ENCODE measurements around the gene KBTBD13.

Gene KBTBD13

DNA sequence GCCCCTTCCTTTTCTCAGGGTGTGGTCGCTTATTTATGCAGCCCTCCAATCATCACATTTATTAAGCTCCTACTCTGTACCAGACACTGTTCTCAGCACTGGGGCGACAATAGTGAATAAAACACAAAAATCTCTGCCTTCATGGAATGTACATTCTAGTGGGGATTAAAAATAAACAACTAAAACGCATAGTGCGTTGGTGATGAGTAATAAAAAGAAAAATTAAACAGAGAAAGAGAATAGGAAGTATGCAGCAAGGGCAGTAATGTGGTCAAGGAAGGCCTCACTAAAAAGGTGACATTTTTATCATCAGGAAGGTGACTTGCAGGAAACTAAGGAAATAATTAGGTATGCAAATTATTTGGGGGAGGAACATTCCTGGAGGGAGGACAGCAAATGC, 26.3 kb upstream of the KBTBD13 start:
- in situ Hi-C loops (cut with MboI; ENCODE audit: low sequenced_read_pairs), result no loop called here

DNA sequence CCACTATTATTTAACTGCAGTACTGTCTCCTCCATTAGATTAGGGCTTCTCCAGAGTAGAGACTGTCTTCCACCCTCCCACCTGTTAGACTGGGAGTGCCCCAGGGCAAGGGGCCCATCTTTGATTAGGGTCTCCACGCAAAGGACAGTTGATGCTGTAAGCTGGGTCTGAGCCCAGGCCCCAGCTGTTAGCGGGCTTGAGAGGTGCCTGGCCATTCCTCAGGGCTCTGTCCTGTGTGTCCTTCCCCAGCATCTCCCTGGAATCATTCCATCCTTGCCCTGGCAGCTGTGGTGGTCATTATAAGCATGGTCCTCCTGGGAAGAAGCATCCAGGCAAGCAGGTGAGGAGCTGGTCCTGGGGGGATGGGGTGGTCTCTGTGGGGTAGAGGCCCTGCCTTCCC, 25.3 kb upstream of the KBTBD13 start:
- in situ Hi-C loops (cut with MboI; ENCODE audit: low sequenced_read_pairs), result no loop called here

DNA sequence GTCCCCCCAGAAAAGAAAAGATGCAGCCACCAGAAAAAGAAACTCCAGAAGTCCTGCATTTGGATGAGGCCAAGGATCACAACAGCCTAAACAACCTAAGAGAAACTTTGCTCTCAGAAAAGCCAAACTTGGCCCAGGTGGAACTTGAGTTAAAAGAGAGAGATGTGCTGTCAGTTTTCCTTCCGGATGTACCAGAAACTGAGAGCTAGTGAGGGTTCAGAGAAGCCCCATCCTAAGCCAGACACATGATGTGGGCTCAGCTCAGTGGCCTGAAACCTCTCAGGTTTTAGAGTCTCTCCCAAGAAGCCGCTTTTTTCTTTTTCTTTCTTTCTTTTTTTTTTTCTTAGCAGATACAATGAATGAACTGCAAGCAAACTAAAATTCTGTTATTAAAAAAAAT, 23.6 kb upstream of the KBTBD13 start:
- in situ Hi-C loops (cut with MboI; ENCODE audit: low sequenced_read_pairs), result no loop called here

DNA sequence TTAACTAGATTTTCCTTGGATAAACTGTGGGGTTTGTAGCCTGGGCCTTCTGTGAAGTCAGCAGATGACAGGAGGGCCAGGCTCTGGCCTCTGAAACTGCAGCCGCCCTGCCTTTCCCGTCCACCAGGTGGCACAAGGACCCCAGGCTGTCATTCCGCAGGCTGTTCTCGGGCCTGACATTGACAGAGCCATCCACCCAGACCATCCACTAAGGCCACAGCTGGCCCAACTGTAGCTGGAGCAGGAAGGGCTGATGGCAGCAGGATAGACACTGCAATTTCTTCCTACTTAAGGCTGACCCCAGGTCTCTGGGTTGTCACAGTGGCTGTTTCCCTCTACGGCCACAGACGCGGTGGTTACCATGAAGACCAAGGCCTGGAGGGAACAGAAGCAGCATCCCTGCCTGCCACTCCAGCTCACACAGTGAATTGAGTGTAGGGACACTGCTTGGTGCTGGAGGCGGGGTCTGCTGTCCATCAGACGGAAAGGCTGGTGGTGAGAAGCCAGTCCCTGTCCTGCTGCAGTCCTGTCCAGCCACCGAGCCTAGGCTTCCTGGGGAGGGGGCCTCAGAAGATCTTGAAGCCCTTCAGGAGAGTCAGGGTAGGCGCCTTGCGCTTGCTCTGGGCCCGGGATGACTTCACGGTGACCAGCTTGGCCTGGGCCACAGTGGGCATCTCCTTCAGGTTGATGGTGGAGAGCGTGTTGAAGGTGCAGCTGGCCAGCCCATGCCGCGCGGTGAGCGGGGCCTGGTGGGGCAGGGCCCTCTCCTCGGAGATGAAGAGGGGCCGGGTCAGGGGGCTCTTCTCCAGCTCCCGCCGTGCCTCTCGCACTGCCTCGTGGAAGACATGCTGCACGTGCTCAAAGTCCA, 22.0 kb upstream of the KBTBD13 start:
- in situ Hi-C loops (cut with MboI; ENCODE audit: low sequenced_read_pairs), result no loop called here

DNA sequence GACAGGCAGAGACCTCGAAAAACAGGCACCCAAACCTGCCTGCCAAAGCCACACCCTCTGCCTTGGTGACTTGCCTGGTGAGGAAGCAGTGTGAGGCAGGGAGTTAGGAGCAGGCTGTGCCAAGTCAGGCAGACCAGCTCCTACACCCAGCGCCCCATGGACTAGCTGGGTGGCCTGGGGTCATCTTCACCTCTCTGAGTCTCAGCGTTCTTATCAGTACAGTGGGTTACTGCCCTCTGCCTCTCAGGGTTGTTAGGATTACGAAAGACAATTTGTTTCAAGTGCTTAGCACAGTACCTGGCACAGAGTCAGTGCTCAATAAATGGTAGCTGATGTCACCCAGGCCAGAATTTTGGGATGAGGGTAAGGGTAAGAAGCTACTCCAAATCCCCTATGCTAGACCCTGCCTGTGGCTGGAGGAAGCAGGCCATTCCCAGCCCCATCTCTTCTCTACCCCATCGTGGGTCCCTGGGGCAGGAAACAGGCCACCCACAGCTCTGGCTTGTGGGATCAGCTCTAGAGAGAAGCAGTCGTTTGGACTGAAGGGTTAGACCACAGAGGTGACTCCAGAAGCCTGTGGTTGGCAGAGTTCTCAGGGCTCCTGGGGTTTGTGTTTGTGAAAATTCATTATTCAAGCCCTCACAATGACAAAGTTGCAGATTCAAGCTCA, 21.2 kb upstream of the KBTBD13 start:
- in situ Hi-C loops (cut with MboI; ENCODE audit: low sequenced_read_pairs), result no loop called here

DNA sequence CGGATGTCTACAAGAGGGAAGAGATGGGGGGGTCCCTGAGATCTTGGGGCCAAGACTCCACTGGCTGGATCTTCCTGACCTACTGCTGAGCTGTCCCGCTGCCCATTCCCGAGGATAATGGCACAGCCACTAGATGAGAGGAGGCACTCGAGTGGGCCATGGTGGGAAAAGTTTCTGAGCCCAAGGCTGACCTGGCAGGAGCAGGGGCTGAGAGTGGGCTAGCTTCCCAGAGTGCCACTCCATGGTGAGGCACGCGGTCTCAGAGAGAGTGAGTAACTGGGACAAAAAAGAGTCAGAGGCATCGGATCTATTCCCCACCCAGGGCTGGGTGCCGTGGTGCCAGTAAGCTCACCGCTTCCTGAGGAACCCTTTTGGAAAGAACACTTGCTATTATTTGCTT, 20.4 kb upstream of the KBTBD13 start:
- in situ Hi-C loops (cut with MboI; ENCODE audit: low sequenced_read_pairs), result no loop called here

DNA sequence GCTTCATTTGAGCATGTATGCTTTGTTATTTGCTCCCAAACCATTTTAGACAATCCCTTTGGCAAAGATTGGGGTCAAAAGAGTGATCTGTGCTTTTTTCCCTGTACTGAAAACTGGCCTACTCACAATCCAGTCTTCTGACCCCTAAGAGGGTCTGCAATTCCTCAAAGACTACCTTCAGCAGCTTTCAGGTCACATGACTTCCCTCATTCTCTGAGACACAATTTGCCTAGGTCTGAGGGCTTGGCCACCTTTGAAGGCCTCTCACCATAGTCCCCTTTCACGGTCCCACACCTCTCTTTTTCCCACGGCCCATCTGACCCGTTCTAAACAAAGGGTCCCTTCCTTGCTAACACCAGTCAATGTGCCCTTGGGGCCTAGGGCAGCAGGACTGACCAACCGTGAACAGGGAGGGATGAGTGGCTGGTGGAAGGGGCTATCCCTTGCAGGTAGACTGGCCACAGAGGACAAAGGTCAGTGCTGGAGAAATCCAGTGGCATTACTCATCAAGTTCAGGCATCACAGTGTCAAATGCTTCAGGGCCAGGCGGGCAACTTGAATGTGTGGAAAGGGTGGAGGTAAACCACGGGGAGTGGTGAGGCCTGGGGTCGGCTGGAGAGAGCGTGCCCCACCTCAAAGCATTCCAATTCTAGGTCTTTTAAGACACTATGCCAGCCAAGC, 19.5 kb upstream of the KBTBD13 start:
- in situ Hi-C loops (cut with MboI; ENCODE audit: low sequenced_read_pairs), result no loop called here

DNA sequence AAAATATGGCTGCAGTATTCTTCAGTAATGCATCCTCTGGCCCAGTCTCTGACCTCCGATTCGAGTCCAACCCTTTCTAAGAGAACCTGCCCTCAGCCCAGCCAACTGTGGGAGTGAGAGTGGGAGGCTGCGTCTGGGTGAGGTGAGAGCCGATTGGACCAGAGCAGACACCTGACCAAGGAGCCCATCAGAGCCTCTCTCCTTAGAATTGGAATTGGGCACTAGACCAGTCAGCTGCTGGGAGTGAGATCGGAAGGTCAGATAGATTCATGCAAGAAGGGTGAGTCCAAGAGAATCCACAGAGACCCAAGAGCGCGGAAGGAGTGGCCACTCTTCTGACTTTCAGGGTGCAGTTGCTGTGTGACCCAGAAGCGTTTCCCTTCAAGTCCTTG, 19.0 kb upstream of the KBTBD13 start:
- in situ Hi-C loops (cut with MboI; ENCODE audit: low sequenced_read_pairs), result no loop called here

DNA sequence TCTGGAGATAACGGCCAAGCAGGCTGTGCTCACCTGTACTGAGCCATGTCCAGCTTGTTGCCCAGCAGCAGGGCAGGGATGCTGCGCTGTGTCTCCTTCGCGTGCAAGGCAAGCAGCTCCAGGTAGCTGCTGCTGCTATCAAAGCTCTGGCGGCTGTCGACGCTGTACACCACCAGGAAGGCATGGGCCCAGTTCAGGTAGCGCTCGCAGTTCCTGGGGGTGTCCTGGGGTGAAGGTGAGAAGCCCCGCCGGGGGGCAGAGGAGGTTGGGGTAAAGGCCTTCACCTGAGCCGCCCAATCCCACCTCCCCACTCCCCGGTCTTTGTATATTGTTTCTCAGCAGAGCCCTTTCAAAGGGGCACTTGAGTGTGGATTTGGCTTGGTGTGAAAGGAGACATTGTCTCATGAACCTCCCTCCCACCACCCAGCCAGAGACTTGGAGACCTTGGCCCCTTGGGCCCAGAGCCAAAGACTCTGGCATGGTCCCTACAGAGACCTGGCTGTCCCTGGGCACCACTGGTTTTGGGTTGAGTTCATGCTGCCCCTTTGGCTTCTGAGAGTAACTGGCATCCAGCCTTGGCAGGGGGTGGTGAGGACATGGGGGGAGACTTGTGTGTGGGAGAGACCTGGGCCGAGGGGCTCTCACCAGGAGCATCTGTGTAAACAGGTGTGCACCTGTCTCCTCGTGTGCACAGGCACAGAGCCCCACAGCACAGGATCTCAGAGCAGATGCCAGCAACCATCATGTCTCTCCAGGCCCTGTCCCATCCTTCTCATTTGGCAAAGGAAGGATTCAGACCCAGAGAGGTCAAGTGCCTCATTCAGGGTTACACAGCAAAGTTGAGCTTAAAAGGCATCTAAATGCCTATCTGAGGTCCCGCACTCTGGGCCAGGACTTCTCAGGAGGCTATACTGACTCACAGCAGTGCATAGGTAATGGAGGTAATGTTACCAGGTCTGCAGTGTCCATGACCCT, 17.9 kb upstream of the KBTBD13 start:
- in situ Hi-C loops (cut with MboI; ENCODE audit: low sequenced_read_pairs), result no loop called here

DNA sequence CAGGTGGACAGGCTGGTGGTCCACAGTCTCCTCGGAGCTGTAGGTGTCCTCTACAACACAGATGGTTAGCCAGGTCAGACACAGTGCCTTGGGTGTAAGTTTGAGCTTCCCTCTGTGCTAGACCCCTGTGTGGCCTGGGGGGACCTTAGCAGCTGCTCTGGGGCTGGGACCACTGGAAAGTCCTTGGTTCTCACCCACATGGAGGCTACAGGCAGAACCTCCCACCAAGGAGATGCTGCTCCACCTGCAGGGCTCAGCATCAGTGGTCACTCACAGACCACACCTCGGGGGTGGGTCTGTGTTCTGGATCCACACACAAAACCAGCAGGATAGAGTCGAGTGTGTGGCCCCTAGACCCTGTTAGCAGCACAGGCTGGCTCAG, 17.2 kb upstream of the KBTBD13 start:
- in situ Hi-C loops (cut with MboI; ENCODE audit: low sequenced_read_pairs), result no loop called here

DNA sequence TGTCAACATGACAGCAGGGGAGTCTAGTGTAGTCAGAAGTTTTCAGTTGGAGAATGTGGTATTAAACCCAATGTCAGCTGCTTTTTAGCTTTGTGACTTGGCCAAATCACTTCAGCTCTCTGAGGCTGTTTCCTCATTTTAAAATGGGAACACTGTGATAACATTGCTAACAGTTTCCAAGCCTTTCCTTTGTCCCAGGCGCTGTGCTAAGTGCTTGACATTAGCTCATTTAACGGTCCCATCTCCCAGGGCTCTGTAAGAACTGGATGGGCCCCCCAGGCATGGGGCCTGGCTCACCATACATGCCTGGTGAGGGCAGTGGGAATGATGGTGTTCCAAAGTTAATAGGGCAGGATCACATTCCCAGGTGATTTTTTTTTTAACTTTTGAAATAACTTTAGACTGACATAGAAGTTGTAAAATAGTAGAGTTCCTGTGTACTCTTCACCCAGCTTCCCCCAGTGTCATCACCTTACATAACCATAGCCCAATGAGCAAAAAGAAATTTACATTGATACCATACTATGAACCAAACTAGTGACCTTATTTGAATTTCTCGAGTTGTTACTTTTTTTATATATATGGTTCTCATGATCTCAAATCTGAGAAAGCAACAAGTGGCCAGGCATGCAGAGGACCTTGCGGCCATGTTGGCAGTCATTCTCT, 16.5 kb upstream of the KBTBD13 start:
- in situ Hi-C loops (cut with MboI; ENCODE audit: low sequenced_read_pairs), result no loop called here

DNA sequence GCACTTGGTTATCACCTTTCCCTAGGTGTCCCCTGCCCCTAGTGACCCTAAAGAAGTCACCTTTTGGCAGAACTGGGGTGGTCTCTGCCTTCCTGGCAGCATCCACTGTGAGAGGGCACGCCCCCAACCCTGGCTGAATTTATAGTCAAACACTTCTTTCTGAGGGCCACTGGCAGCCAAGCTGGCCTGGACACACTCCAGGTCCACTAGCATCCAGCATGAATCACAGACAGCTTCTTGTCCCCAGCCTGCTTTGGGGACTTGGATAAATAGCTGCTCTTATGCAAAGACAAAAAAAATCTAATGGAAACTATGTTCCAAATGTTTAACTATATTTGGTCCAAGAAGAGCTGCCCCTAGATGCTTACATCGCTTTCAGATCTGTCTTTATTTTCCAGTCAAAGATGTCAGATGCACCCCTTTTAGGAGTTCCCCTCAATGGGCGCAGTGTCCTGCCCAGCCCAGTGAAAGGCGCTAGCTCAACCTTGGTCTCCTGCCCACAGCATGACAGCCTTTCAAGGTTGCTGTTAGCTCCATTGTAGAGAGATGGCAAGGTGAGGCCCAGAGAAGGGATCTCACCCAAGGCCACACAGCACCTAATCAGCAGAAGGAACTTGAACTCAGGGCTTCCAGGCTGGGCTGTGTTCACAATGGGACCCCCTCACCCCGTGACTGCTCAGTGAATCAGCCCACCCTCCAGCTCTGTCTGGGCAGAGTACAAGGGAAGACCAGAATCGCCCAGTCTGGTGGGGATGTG, 15.7 kb upstream of the KBTBD13 start:
- in situ Hi-C loops (cut with MboI; ENCODE audit: low sequenced_read_pairs), result no loop called here

DNA sequence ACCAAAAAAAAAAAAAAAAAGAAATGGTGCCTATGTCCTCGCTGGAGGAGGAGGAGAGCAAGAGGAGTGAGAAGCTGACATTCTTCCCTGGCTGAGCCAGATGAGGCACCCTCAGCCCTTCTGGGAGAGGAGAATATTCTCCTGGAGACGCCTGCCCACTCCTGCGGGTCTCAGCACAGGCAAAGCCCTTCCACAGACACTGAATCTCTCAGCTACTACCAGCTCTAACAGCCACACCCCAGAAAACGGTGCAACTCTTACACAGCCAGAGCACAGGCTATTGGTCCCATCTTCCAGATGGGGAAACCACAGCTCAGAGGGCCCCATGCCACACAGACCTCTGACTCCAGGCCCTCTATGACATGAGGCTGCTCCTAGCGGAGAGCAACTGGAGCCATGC, 14.5 kb upstream of the KBTBD13 start:
- in situ Hi-C loops (cut with MboI; ENCODE audit: low sequenced_read_pairs), result no loop called here

DNA sequence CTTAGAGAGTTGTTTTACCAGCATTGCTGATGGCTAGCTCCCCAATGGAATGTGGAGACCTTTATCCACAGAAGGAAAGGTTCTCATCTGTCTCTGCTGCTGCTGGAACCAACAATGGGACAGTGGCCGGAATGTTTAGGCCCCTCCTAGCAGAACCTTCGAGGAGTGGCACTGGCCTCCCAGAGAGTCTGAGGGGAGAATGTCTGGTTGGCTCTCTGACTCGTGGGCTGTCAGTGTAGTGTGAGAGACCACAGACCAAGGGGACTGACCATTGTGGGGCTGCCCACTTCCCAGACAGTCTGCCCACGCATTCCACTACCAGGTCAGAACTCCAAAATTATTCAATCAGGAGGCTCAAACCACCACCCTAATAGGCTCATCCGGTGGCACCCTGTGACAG, 13.8 kb upstream of the KBTBD13 start:
- in situ Hi-C loops (cut with MboI; ENCODE audit: low sequenced_read_pairs), result no loop called here

DNA sequence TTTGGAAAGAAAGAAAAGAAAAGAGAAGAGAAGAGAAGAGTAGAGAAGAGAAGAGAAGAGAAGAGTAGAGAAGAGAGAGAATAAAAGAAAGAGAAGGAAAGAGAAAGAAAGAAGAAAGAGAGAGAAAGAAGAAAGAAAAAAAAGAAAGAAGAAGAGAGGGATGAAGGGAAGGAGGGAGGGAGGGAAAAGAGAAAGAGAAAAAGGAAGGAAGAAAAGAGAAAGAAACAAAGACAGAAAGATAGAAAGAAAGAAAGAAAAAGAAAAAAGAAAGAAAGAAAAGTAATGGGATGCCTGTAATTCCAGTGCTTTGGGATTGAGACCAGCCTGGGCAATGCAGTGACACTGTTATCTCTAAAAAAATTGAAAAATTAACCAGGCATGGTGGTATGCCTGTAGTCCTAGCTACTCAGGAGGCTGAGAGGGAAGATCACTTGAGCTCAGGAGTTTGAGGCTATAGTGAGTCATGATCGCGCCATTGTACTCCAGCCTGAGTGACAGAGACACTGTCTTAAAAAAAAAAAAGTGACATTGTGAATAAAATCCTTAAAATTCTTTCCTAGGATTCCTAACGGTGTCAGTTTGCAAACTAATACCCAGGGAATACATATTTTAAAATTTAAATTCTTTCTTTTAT, 10.4 kb upstream of the KBTBD13 start:
- in situ Hi-C loops (cut with MboI; ENCODE audit: low sequenced_read_pairs), result no loop called here

DNA sequence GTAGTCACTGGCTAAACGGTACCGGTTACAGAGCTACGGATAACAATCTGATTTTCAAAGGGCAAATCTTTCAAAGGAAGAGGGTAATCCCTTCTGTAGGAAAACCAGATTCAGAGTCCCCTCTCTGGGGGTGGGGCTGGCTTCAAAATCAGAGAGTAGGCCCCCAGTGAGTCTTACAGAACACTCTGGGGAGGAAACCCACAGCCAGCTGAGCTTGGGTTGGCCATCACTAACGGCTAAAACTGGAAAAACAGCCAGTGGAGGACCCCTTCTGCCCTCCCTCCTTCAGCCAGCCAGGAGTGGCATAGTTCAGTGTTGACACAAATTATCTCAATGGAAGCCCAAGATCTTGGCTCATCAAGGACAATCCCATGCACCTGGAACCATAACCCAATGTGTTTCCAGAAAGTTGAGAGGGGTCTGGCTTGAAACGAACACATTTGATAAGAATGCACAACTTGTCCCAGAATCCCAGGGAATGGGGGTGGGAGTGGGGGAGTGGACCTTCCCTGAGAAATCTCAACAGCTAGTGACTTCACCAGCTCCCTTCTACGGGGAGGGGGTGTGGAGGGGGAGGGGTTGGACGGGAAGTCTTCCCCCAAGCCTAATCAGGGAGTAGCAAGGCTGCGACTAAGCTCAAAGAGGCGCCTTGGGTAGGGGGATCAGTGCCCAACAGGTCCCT, 9.8 kb upstream of the KBTBD13 start:
- in situ Hi-C loops (cut with MboI; ENCODE audit: low sequenced_read_pairs), result no loop called here

DNA sequence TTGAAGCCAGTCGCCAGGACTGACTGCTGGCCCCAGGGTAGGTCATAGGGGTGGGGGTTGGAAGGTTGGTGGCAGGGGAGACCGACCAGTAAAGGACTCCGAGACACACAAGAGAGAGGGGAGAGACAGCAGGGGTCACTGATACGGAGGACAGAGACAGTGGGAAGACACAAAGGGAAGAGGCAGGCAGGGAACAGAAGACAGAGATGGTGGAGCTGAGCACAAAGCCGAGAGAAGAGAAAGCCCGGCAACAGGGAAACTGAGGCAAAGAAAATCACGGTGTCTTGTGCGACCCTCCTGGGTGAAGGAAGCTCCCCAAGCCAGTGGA, 9.3 kb upstream of the KBTBD13 start:
- in situ Hi-C loops (cut with MboI; ENCODE audit: low sequenced_read_pairs), result no loop called here

DNA sequence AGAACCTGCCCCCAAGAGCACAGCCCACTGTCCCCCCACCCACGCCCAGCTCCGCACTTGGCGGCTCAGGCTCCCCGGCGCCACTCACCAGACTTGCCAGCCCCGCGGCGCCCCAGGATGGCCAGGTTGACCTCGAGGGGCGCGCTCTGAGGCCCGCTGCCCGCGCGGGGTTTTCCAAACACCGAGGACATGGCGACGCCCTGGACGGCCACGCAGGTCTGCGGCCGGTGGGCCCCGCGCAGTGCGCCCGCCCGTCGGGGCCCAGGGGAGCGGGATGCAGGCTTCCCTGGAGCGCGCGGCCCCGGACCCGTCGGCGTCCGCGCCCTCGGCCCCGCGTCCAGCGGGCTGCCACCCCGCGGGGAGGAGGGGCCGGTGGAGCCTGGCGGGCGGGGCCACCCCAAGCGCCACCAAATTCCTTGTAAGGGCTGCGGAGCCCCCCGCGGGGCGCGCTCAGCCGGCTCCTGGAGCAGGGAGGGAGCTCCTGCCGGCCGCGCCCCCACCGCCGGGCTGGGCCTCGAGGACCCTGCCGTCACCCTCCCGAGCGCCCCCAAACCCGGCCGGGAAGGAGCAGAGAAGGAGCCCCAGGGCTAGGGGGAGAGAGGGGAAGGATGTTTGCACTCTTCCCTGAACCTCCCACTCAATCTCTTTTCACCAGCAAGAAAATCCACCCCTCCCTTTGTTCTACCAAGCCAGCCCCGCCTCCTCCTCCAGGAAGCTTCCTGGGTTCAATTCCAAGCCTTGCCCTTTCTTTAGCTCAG, 8.7 kb upstream of the KBTBD13 start, which contains the start of gene RASL12:
Gene RASL12, minus strand, starts transcription at position 347 of the 758 bp plus-strand sequence. Its CDS starts 156 bp downstream, at position 191.
- in situ Hi-C loops (cut with MboI; ENCODE audit: low sequenced_read_pairs), result no loop called here
